ENCODE data around the gene GID8.

GID8 gene

GRCh38 chr20:62905536-62906117 is 32.3 kb upstream of the GID8 start:
- DNase-seq = no peak

GRCh38 chr20:62906209-62906608 is 31.7 kb upstream of the GID8 start:
- DNase-seq = no peak

GRCh38 chr20:62906647-62907375 is 31.1 kb upstream of the GID8 start:
- no peak for DNase-seq

GRCh38 chr20:62907384-62908317 is 30.3 kb upstream of the GID8 start:
- DNase-seq = peak; percentile 31

GRCh38 chr20:62908971-62909791 is 28.8 kb upstream of the GID8 start:
- DNase-seq = no peak

GRCh38 chr20:62910217-62910766 is 27.7 kb upstream of the GID8 start:
- no peak for DNase-seq

- no peak for DNase-seq
Measured at GRCh38 chr20:62910777-62911497, 27.0 kb upstream of the GID8 start.

GRCh38 chr20:62911701-62912280 is 26.2 kb upstream of the GID8 start:
- no peak for DNase-seq

- no peak for DNase-seq
Measured at GRCh38 chr20:62913043-62913630, 24.8 kb upstream of the GID8 start.

GRCh38 chr20:62914436-62914835 is 23.5 kb upstream of the GID8 start:
- no peak for DNase-seq

GRCh38 chr20:62914970-62915457 is 22.9 kb upstream of the GID8 start:
- no peak for DNase-seq

GRCh38 chr20:62916703-62917476 is 21.1 kb upstream of the GID8 start:
- no peak for DNase-seq

- no peak for DNase-seq
Measured at GRCh38 chr20:62917720-62918119, 20.2 kb upstream of the GID8 start.

- no peak for DNase-seq
Measured at GRCh38 chr20:62918147-62918546, 19.8 kb upstream of the GID8 start.

- DNase-seq = peak; percentile 57
Measured at GRCh38 chr20:62918831-62919230, 19.1 kb upstream of the GID8 start.

GRCh38 chr20:62920039-62920645 is 17.8 kb upstream of the GID8 start:
- no peak for DNase-seq

- DNase-seq = peak; percentile 65
Measured at GRCh38 chr20:62921119-62921687, 16.7 kb upstream of the GID8 start.

GRCh38 chr20:62922451-62922921 is 15.5 kb upstream of the GID8 start:
- DNase-seq = peak; percentile 75
